ENCODE measurements around the gene NFKBIE. TPM values are rescaled to one million over a fixed set of nuclear protein-coding genes. Genes with fewer than 3 reads are reported as not detected.

NFKBIE gene
- total and polyA plus RNA-seq, 2 of the 13 experiments (the other 11 are each of a cell fraction or from before 2014, with no cell fraction given): 6.7 to 14.5 TPM

DNA sequence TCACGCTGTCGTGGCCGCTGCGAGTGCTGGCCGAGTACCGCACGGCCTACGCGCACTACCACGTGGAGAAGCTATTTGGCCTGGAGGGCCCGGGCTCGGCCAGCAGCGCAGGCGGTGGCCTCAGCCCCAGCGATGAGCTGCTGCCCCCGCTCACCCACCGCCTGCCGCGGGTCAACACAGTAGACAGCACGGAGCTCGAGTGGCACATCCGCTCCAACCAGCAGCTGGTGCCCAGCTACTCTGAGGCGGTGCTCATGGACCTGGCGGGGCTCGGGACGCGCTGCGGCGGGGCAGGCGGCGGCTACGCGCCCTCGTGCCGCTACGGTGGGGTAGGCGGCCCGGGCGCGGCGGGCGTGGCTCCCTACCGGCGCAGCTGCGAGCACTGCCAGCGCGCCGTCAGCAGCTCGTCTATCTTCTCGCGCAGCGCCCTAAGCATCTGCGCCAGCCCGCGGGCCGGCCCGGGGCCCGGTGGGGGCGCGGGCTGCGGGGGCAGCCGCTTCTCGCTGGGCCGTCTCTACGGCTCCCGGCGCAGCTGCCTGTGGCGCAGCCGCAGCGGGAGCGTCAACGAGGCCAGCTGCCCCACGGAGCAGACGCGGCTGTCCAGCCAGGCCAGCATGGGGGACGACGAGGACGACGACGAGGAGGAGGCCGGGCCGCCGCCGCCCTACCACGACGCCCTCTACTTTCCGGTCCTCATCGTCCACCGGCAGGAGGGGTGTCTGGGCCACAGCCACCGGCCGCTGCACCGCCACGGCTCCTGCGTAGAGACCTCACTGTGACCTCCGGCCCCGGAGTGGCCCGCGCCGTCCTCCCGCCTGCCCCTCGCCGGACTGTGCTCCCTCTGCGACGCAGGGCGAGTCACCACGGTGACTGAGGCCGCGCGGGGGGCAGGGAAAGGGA is 10.6 kb upstream of the NFKBIE start (continued):
- TF ChIP-seq, protein P1, sequence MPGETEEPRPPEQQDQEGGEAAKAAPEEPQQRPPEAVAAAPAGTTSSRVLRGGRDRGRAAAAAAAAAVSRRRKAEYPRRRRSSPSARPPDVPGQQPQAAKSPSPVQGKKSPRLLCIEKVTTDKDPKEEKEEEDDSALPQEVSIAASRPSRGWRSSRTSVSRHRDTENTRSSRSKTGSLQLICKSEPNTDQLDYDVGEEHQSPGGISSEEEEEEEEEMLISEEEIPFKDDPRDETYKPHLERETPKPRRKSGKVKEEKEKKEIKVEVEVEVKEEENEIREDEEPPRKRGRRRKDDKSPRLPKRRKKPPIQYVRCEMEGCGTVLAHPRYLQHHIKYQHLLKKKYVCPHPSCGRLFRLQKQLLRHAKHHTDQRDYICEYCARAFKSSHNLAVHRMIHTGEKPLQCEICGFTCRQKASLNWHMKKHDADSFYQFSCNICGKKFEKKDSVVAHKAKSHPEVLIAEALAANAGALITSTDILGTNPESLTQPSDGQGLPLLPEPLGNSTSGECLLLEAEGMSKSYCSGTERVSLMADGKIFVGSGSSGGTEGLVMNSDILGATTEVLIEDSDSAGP (CRISPR knock-in tag; IDR thresholded peaks at IDR 0.05; ENCODE audit: borderline replicate concordance): no peak; the same call in 1 of the 2 replicates
- TF ChIP-seq MEF2D (CRISPR knock-in tag; IDR thresholded peaks at IDR 0.05): no peak
- TF ChIP-seq, protein P2, sequence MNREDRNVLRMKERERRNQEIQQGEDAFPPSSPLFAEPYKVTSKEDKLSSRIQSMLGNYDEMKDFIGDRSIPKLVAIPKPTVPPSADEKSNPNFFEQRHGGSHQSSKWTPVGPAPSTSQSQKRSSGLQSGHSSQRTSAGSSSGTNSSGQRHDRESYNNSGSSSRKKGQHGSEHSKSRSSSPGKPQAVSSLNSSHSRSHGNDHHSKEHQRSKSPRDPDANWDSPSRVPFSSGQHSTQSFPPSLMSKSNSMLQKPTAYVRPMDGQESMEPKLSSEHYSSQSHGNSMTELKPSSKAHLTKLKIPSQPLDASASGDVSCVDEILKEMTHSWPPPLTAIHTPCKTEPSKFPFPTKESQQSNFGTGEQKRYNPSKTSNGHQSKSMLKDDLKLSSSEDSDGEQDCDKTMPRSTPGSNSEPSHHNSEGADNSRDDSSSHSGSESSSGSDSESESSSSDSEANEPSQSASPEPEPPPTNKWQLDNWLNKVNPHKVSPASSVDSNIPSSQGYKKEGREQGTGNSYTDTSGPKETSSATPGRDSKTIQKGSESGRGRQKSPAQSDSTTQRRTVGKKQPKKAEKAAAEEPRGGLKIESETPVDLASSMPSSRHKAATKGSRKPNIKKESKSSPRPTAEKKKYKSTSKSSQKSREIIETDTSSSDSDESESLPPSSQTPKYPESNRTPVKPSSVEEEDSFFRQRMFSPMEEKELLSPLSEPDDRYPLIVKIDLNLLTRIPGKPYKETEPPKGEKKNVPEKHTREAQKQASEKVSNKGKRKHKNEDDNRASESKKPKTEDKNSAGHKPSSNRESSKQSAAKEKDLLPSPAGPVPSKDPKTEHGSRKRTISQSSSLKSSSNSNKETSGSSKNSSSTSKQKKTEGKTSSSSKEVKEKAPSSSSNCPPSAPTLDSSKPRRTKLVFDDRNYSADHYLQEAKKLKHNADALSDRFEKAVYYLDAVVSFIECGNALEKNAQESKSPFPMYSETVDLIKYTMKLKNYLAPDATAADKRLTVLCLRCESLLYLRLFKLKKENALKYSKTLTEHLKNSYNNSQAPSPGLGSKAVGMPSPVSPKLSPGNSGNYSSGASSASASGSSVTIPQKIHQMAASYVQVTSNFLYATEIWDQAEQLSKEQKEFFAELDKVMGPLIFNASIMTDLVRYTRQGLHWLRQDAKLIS (CRISPR knock-in tag; IDR thresholded peaks at IDR 0.05): no peak
- no peak for TF ChIP-seq HDAC6 (IDR thresholded peaks at IDR 0.05; ENCODE audit: low read depth, low read length)
- TF ChIP-seq HOXA7 (CRISPR knock-in tag; IDR thresholded peaks at IDR 0.05): peak; percentile 50; the same call in 1 of the 2 replicates
- peak; percentile 57 for TF ChIP-seq ZFY (CRISPR knock-in tag; IDR thresholded peaks at IDR 0.05)
- peak; percentile 27; the same call in 1 of the 2 replicates for TF ChIP-seq NCOA2 (CRISPR knock-in tag; IDR thresholded peaks at IDR 0.05)
- TF ChIP-seq KLF15 (CRISPR knock-in tag; IDR thresholded peaks at IDR 0.05; ENCODE audit: borderline replicate concordance): peak; percentile 18; the same call in 1 of the 2 replicates
- TF ChIP-seq CENPT (CRISPR knock-in tag; IDR thresholded peaks at IDR 0.05; ENCODE audit: low read depth): peak; percentile 57
- TF ChIP-seq POLR2AphosphoS5 (IDR thresholded peaks at IDR 0.05; ENCODE audit: low read depth, low read length): no peak
- peak; percentile 88 for TF ChIP-seq HNRNPLL (IDR thresholded peaks at IDR 0.05; ENCODE audit: low read depth, low read length, poor library complexity, severe bottlenecking)
- TF ChIP-seq, protein P3, sequence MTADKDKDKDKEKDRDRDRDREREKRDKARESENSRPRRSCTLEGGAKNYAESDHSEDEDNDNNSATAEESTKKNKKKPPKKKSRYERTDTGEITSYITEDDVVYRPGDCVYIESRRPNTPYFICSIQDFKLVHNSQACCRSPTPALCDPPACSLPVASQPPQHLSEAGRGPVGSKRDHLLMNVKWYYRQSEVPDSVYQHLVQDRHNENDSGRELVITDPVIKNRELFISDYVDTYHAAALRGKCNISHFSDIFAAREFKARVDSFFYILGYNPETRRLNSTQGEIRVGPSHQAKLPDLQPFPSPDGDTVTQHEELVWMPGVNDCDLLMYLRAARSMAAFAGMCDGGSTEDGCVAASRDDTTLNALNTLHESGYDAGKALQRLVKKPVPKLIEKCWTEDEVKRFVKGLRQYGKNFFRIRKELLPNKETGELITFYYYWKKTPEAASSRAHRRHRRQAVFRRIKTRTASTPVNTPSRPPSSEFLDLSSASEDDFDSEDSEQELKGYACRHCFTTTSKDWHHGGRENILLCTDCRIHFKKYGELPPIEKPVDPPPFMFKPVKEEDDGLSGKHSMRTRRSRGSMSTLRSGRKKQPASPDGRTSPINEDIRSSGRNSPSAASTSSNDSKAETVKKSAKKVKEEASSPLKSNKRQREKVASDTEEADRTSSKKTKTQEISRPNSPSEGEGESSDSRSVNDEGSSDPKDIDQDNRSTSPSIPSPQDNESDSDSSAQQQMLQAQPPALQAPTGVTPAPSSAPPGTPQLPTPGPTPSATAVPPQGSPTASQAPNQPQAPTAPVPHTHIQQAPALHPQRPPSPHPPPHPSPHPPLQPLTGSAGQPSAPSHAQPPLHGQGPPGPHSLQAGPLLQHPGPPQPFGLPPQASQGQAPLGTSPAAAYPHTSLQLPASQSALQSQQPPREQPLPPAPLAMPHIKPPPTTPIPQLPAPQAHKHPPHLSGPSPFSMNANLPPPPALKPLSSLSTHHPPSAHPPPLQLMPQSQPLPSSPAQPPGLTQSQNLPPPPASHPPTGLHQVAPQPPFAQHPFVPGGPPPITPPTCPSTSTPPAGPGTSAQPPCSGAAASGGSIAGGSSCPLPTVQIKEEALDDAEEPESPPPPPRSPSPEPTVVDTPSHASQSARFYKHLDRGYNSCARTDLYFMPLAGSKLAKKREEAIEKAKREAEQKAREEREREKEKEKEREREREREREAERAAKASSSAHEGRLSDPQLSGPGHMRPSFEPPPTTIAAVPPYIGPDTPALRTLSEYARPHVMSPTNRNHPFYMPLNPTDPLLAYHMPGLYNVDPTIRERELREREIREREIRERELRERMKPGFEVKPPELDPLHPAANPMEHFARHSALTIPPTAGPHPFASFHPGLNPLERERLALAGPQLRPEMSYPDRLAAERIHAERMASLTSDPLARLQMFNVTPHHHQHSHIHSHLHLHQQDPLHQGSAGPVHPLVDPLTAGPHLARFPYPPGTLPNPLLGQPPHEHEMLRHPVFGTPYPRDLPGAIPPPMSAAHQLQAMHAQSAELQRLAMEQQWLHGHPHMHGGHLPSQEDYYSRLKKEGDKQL (CRISPR knock-in tag; IDR thresholded peaks at IDR 0.05; ENCODE audit: low read depth): peak; percentile 12; the same call in 1 of the 2 replicates
- TF ChIP-seq ATF7-NPFF (CRISPR knock-in tag; IDR thresholded peaks at IDR 0.05; ENCODE audit: low read depth): peak; percentile 55; the same call in 1 of the 2 replicates
- TF ChIP-seq SAP130 (CRISPR knock-in tag; IDR thresholded peaks at IDR 0.05; ENCODE audit: low read depth): 0 out of 2 replicates have a peak, but pooled peaks have one; percentile 18

All from HepG2 (cell line).